Measurements from ENCODE around the gene GABBR2. TPM values are rescaled to one million over a fixed set of nuclear protein-coding genes. Genes with fewer than 3 reads are reported as not detected.

The GABBR2 gene
- total RNA-seq, 1 experiment from 2014 or later = 6.3 TPM

- Histone ChIP-seq H3K9me3 (ENCODE audit: control insufficient read depth, insufficient read depth, low read depth, low read length) (no peaks in the 10 kb centered on the region), H3K27me3 (ENCODE audit: control insufficient read depth, insufficient read depth, low read length) (no peaks in the 10 kb centered on the region), H3K4me3 (ENCODE audit: low read depth in 2 of 2, low read length in 2 of 2) (no peak overlapping the region), H3K27ac (ENCODE audit: low read length) (no peak overlapping the region), H3K4me1 (ENCODE audit: control insufficient read depth, insufficient read depth, low read length) (no peaks in the 10 kb centered on the region), H3K36me3 (ENCODE audit: control insufficient read depth, insufficient read depth, low read length) (no peaks in the 10 kb centered on the region)
- intact Hi-C loops (cut with micrococcal nuclease; ENCODE audit: unreplicated experiment) = no loop called here
- ChIA-PET POLR2A (no interaction called here), CTCF (no interaction called here)
- BruUV-seq (replicated peaks) = no TSS peak
- in situ Hi-C loops (cut with HindIII; ENCODE audit: low pct_unique_long_range_greater_than_20kb, low sequenced_read_pairs) = no loop called here
- TF ChIP-seq, protein P1, sequence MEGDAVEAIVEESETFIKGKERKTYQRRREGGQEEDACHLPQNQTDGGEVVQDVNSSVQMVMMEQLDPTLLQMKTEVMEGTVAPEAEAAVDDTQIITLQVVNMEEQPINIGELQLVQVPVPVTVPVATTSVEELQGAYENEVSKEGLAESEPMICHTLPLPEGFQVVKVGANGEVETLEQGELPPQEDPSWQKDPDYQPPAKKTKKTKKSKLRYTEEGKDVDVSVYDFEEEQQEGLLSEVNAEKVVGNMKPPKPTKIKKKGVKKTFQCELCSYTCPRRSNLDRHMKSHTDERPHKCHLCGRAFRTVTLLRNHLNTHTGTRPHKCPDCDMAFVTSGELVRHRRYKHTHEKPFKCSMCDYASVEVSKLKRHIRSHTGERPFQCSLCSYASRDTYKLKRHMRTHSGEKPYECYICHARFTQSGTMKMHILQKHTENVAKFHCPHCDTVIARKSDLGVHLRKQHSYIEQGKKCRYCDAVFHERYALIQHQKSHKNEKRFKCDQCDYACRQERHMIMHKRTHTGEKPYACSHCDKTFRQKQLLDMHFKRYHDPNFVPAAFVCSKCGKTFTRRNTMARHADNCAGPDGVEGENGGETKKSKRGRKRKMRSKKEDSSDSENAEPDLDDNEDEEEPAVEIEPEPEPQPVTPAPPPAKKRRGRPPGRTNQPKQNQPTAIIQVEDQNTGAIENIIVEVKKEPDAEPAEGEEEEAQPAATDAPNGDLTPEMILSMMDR (IDR thresholded peaks at IDR 0.05) = no peak
- TF ChIP-seq POLR2AphosphoS5 (IDR thresholded peaks at IDR 0.05; ENCODE audit: low read depth, low read length) = no peak
- TF ChIP-seq, protein P2, sequence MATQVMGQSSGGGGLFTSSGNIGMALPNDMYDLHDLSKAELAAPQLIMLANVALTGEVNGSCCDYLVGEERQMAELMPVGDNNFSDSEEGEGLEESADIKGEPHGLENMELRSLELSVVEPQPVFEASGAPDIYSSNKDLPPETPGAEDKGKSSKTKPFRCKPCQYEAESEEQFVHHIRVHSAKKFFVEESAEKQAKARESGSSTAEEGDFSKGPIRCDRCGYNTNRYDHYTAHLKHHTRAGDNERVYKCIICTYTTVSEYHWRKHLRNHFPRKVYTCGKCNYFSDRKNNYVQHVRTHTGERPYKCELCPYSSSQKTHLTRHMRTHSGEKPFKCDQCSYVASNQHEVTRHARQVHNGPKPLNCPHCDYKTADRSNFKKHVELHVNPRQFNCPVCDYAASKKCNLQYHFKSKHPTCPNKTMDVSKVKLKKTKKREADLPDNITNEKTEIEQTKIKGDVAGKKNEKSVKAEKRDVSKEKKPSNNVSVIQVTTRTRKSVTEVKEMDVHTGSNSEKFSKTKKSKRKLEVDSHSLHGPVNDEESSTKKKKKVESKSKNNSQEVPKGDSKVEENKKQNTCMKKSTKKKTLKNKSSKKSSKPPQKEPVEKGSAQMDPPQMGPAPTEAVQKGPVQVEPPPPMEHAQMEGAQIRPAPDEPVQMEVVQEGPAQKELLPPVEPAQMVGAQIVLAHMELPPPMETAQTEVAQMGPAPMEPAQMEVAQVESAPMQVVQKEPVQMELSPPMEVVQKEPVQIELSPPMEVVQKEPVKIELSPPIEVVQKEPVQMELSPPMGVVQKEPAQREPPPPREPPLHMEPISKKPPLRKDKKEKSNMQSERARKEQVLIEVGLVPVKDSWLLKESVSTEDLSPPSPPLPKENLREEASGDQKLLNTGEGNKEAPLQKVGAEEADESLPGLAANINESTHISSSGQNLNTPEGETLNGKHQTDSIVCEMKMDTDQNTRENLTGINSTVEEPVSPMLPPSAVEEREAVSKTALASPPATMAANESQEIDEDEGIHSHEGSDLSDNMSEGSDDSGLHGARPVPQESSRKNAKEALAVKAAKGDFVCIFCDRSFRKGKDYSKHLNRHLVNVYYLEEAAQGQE (IDR thresholded peaks at IDR 0.05; ENCODE audit: insufficient read depth in 1 of 2, low read depth in 2 of 2, low read length in 1 of 2) = no peak
- TF ChIP-seq SIN3A (IDR thresholded peaks at IDR 0.05; ENCODE audit: borderline replicate concordance, insufficient read depth, low read depth, low read length) = no peak
- TF ChIP-seq TCF7L2 (IDR thresholded peaks at IDR 0.05; ENCODE audit: low read depth, low read length) = no peak
- DNase-seq (ENCODE audit: low read depth, low spot score) (no peak), ATAC-seq (no peak)
Observed at GRCh38 chr9:98334796-98335195, 373.9 kb downstream of the GABBR2 start.

DNA sequence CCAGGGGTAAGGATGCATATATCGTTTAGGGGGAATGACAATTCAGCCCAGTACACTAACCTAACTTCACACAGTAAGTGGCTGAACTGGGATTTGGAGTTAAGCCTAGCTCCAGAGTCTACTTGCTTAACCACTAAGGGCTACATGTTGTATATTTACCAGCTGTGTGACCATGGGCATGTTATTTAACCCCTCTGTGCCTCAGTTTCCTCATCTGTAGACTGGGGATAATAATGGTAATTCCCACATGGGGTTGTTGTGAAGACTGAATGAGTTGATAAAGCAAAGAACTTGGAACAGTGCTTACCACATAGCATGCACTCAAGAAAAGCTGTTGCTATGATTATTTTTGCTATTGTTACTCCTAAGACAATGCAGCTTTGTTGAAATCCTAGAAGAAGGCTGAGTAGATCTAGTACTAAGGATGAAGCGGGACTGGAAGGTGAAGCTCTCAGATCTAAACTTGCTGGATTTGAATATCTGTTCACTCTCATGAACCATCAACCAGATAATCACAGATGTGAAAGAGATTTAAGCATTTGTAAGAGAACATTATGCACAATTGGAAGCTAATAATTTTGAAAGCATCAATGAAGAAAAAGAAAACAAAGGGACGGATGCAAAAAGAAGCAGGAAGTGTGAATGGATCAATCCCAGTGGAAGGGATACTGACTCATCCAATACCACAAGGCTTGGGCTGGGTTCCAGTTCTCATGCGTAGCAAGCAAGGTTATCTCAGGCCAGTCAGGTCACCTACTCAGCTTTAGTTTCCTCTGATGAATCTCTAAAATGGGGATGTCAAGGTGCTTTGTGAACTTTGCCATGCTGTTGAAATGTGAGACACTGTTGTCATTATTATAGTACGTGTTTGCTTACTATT is 374.8 kb downstream of the GABBR2 start:
- H3K4me1 ChIP-seq (ENCODE audit: control insufficient read depth, insufficient read depth, low read length) = no peaks in the 10 kb centered on the region
- H3K27ac ChIP-seq (ENCODE audit: low read length) = no peak overlapping the region
- H3K4me3 ChIP-seq (ENCODE audit: low read depth in 2 of 2, low read length in 2 of 2) = no peak overlapping the region
- DNase-seq (ENCODE audit: low read depth, low spot score) (no peak), ATAC-seq (no peak)
- intact Hi-C loops (cut with micrococcal nuclease; ENCODE audit: unreplicated experiment) = no loop called here
- ChIA-PET POLR2A (no interaction called here), CTCF (interaction anchor here (0.5 kb wide), 1 partner anchor 669 kb away, joined by 3 read pairs; no protein-coding TSS in a partner anchor)
- H3K9me3 ChIP-seq (ENCODE audit: control insufficient read depth, insufficient read depth, low read depth, low read length) = no peaks in the 10 kb centered on the region
- no peaks in the 10 kb centered on the region for H3K27me3 ChIP-seq (ENCODE audit: control insufficient read depth, insufficient read depth, low read length)
- BruUV-seq (replicated peaks) = no TSS peak
- no peak for TF ChIP-seq SIN3A (IDR thresholded peaks at IDR 0.05; ENCODE audit: borderline replicate concordance, insufficient read depth, low read depth, low read length)
- in situ Hi-C loops (cut with HindIII; ENCODE audit: low pct_unique_long_range_greater_than_20kb, low sequenced_read_pairs) = no loop called here
- H3K36me3 ChIP-seq (ENCODE audit: control insufficient read depth, insufficient read depth, low read length) = no peaks in the 10 kb centered on the region

- no TSS peak for BruUV-seq (replicated peaks)
- DNase-seq (ENCODE audit: low read depth, low spot score) (no peak), ATAC-seq (no peak)
- no peak overlapping the region for H3K27ac ChIP-seq (ENCODE audit: low read length)
- intact Hi-C loops (cut with micrococcal nuclease; ENCODE audit: unreplicated experiment) = no loop called here
- no peaks in the 10 kb centered on the region for H3K4me1 ChIP-seq (ENCODE audit: control insufficient read depth, insufficient read depth, low read length)
- H3K27me3 ChIP-seq (ENCODE audit: control insufficient read depth, insufficient read depth, low read length) = no peaks in the 10 kb centered on the region
- H3K36me3 ChIP-seq (ENCODE audit: control insufficient read depth, insufficient read depth, low read length) = no peaks in the 10 kb centered on the region
- in situ Hi-C loops (cut with HindIII; ENCODE audit: low pct_unique_long_range_greater_than_20kb, low sequenced_read_pairs) = no loop called here
- CTCF ChIA-PET = no interaction called here
- H3K9me3 ChIP-seq (ENCODE audit: control insufficient read depth, insufficient read depth, low read depth, low read length) = no peaks in the 10 kb centered on the region
- POLR2A ChIA-PET = no interaction called here
- TF ChIP-seq TCF7L2 (IDR thresholded peaks at IDR 0.05; ENCODE audit: low read depth, low read length) (no peak), SIN3A (IDR thresholded peaks at IDR 0.05; ENCODE audit: borderline replicate concordance, insufficient read depth, low read depth, low read length) (no peak)
- H3K4me3 ChIP-seq (ENCODE audit: low read depth in 2 of 2, low read length in 2 of 2) = no peak overlapping the region
Observed at GRCh38 chr9:98332405-98332831, 376.3 kb downstream of the GABBR2 start.
